Fibroblast of skin of left quadriceps (primary cell): ENCODE measurements around the gene TELO2.

Experiments used
- DNase-seq, 2 experiments: peaks; one replicate each; pipeline ENCODE4 v3.0.0-alpha.2; 2013; ENCODE audit warnings: low read depth in 2 of 2

TELO2 gene

DNA sequence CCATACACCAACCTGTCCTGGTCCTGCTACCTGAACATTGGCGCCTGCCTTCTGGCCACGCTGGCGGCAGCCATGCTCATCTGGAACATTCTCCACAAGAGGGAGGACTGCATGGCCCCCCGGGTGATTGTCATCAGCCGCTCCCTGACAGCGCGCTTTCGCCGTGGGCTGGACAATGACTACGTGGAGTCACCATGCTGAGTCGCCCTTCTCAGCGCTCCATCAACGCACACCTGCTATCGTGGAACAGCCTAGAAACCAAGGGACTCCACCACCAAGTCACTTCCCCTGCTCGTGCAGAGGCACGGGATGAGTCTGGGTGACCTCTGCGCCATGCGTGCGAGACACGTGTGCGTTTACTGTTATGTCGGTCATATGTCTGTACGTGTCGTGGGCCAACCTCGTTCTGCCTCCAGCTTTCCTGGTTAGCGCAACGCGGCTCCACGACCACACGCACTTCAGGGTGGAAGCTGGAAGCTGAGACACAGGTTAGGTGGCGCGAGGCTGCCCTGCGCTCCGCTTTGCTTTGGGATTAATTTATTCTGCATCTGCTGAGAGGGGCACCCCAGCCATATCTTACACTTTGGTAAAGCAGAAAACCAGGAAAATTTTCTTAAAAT is 61.8 kb downstream of the TELO2 start:
- no peak for DNase-seq

DNA sequence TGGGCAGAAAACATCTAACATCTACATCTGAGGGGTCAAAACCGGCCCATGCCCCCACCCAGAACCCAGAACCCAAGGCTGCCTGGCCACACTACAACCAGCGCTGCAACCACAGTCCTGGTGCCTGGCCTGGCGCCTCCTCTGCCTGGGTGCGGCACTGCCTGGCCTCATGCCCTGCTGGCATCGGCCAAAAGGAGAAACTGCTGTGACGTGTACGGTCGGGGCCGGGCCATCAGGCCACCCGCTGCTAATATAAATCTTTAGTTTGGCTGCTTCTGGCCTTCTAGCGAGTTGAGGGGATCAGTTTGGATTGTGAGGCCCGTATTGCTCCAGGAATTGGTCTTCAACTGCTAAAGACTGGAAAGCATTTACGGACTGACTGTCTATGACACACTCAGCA is 63.1 kb downstream of the TELO2 start:
- no peak for DNase-seq

DNA sequence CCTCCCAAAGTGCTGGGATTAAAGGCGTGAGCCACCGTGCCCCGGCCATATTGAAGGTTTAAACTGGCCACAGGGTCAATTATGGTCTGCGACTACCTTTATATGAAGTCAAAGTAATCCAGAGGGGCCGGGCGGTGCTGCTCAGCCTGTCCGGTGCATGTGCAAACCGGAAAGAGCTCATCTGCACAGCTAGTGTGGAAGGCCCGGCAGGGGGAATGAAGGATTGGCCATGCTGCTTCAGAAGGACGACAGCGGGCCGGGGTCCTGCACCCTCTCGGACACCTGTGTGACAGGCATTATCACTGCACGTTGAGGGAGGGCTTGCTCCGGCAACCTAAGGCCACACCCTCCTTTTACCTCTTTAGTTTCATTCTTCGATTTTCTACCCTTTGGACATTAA is 63.9 kb downstream of the TELO2 start:
- DNase-seq = no peak

DNA sequence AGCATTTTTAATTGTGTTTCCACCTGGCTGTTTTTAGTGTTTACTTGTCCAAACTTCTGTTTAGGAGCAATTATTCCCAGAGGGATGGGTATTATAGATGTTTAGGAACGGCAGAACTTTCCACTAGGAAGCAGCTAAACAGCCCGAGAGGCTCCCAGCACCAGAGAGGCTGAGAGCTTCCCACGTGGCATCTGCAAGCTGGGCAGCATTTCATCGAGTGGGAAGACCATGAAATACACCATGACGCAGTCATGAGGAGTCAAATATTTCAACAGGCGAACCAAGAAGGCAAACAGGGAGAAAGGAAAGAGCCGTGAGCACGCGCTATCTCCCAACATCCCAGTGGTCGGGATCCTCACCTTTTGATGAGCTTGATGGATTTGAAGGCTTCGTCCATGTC is 64.4 kb downstream of the TELO2 start:
- no peak for DNase-seq

DNA sequence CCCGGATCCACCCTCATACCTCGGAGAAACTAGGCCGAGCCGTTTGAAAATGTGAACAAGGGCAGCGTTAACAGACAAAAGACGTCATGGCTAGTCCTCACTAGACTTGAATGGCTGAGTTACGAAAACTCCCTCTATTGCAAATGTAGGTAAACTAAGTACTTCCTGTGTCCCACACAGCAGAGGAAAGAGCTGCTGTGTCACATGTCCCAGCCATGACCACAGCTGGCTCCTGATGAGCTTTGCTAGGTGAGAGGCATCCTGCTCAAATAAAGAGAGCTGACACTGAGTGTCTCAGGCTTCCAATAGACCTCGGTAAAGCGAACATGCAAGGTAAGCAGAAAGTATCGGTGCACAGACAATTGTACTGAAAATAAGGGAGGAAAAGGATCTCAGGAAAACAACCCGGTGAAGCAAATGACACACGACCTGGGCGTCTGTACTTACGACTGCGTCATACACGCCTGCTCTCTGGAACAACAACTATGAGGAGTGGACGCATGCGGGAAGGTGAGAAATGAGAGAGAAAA is 66.4 kb downstream of the TELO2 start:
- no peak for DNase-seq
